GM11168 (cell line): ENCODE results near the gene LEKR1.
"Not testable (repeated sequence)": the region's sequence is repeated elsewhere in the genome, so short reads cannot be mapped to it uniquely, and the experiment has no call there.

ENCODE experiments used
- in situ Hi-C: fragments of 300-500 bp; cut with MboI; formaldehyde crosslinking; loops from one replicate; pipeline ENCODE4 v1.12.0; 2022; ENCODE audit warnings: low sequenced_read_pairs; ENCODE audit not compliant: unreplicated experiment

Gene LEKR1

GRCh38 chr3:156952011-156952410, 125.9 kb downstream of the LEKR1 start:
- in situ Hi-C loops, result no loop called here

- in situ Hi-C loops, result no loop called here
Observed at GRCh38 chr3:156957715-156958114, 131.6 kb downstream of the LEKR1 start.

GRCh38 chr3:156963096-156963495, 136.9 kb downstream of the LEKR1 start:
- in situ Hi-C loops, result no loop called here

GRCh38 chr3:156964577-156964976, 138.4 kb downstream of the LEKR1 start:
- in situ Hi-C loops, result no loop called here

- in situ Hi-C loops, result not testable (repeated sequence)
Observed at GRCh38 chr3:156966349-156966748, 140.2 kb downstream of the LEKR1 start.

- in situ Hi-C loops, result no loop called here
Observed at GRCh38 chr3:156973954-156974353, 147.8 kb downstream of the LEKR1 start.

- in situ Hi-C loops, result no loop called here
Observed at GRCh38 chr3:156974931-156975330, 148.8 kb downstream of the LEKR1 start.

- in situ Hi-C loops, result no loop called here
Observed at GRCh38 chr3:156975721-156976120, 149.6 kb downstream of the LEKR1 start.

GRCh38 chr3:156976933-156977332, 150.8 kb downstream of the LEKR1 start:
- in situ Hi-C loops, result no loop called here

GRCh38 chr3:156978481-156978961, 152.4 kb downstream of the LEKR1 start:
- in situ Hi-C loops, result no loop called here

- in situ Hi-C loops, result no loop called here
Observed at GRCh38 chr3:156981005-156981404, 154.9 kb downstream of the LEKR1 start.

- in situ Hi-C loops, result no loop called here
Observed at GRCh38 chr3:156983559-156983958, 157.4 kb downstream of the LEKR1 start.

GRCh38 chr3:156985711-156986110, 159.6 kb downstream of the LEKR1 start:
- in situ Hi-C loops, result no loop called here

- in situ Hi-C loops, result no loop called here
Observed at GRCh38 chr3:156987946-156988345, 161.8 kb downstream of the LEKR1 start.

- in situ Hi-C loops, result no loop called here
Observed at GRCh38 chr3:156997351-156997750, 171.2 kb downstream of the LEKR1 start.

GRCh38 chr3:157001221-157001957, 175.2 kb downstream of the LEKR1 start:
- in situ Hi-C loops, result no loop called here

GRCh38 chr3:157021679-157022078, 195.5 kb downstream of the LEKR1 start:
- in situ Hi-C loops, result no loop called here

GRCh38 chr3:157023226-157023625, 197.1 kb downstream of the LEKR1 start:
- in situ Hi-C loops, result no loop called here

- in situ Hi-C loops, result no loop called here
Observed at GRCh38 chr3:157026091-157026490, 199.9 kb downstream of the LEKR1 start.

- in situ Hi-C loops, result no loop called here
Observed at GRCh38 chr3:157027861-157028745, 201.9 kb downstream of the LEKR1 start.

- in situ Hi-C loops, result no loop called here
Observed at GRCh38 chr3:157029365-157029790, 203.2 kb downstream of the LEKR1 start.
